ENCODE data around the gene LAGE3. TPM values are rescaled to one million over a fixed set of nuclear protein-coding genes. Genes with fewer than 3 reads are reported as not detected.

LAGE3 gene
- total RNA-seq, 6 experiments from 2014 or later = 13.8 to 18.3 (median 17.4) TPM

GRCh38 chrX:154517101-154517781 is 38.2 kb upstream of the LAGE3 start:
- no peaks in the 10 kb centered on the region; the same call in 1 of the 2 replicates for H3K27me3 Mint-ChIP-seq (ENCODE audit: insufficient read depth)
- H3K36me3 Mint-ChIP-seq (ENCODE audit: low read depth) = peaks cover 11% of the 10 kb centered on the region
- peaks cover 18% of the 10 kb centered on the region for H3K4me1 Mint-ChIP-seq (ENCODE audit: low read depth)
- H3K9me3 Mint-ChIP-seq = no peaks in the 10 kb centered on the region
- DNase-seq = no peak
- H3K27ac Mint-ChIP-seq = no peak overlapping the region
- TF ChIP-seq, protein P1, sequence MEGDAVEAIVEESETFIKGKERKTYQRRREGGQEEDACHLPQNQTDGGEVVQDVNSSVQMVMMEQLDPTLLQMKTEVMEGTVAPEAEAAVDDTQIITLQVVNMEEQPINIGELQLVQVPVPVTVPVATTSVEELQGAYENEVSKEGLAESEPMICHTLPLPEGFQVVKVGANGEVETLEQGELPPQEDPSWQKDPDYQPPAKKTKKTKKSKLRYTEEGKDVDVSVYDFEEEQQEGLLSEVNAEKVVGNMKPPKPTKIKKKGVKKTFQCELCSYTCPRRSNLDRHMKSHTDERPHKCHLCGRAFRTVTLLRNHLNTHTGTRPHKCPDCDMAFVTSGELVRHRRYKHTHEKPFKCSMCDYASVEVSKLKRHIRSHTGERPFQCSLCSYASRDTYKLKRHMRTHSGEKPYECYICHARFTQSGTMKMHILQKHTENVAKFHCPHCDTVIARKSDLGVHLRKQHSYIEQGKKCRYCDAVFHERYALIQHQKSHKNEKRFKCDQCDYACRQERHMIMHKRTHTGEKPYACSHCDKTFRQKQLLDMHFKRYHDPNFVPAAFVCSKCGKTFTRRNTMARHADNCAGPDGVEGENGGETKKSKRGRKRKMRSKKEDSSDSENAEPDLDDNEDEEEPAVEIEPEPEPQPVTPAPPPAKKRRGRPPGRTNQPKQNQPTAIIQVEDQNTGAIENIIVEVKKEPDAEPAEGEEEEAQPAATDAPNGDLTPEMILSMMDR (IDR thresholded peaks at IDR 0.05) = no peak
- H3K4me3 Mint-ChIP-seq = no peak overlapping the region

- no peaks in the 10 kb centered on the region for H3K27me3 Mint-ChIP-seq (ENCODE audit: insufficient read depth)
- TF ChIP-seq, protein P1 (IDR thresholded peaks at IDR 0.05) = no peak
These were observed 37.6 kb upstream of the LAGE3 start for GRCh38 chrX:154516656-154517100.

DNA sequence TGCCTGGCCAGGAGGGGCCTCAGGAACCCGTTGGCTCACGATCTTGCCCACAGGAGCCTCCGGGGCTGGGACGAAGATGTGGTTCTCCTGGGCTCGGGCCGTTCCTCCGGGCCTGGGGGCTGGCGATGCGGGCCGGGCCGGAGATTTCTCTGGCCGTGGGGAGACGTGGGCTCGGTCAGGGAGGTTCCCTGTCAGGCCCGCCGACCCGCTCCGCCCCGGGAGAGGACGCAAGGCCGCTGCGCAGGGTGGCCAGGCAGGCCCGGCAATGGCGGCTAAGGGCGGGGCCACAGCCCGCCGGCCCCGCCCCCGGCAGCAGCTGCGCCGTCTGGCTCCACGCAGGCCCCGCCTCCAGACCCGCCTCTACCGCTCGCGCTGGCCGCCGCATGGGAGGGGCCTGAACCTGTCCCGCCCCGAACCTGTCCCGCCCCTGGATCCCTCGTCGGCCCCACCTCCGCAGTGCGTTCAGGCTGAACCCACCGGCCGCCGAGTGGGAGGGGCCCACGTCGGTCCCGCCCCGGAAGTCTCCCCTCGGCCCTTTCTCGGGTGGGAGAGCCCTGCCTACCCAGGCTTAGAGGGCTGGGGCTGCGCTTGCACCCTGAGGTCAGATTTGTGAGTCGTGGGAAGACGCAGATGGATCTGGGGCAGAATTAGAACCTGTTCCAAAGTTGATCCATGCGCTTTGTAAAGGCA is 37.0 kb upstream of the LAGE3 start, which contains the start of gene FAM3A:
Gene FAM3A, minus strand, starts transcription at position 267 of the 690 bp plus-strand sequence. CDS start 460 bp downstream, outside the sequence.
- TF ChIP-seq, protein P1 (IDR thresholded peaks at IDR 0.05) = no peak
- peaks cover 18% of the 10 kb centered on the region for H3K4me1 Mint-ChIP-seq (ENCODE audit: low read depth)
- H3K27ac Mint-ChIP-seq = peak within 1 kb of the TSS; percentile 83
- H3K4me3 Mint-ChIP-seq = peak within 1 kb of the TSS; percentile 90
- H3K36me3 Mint-ChIP-seq (ENCODE audit: low read depth) = peaks cover 12% of the 10 kb centered on the region
- no peaks in the 10 kb centered on the region for H3K9me3 Mint-ChIP-seq
- no peaks in the 10 kb centered on the region for H3K27me3 Mint-ChIP-seq (ENCODE audit: insufficient read depth)
- peak; percentile 81 for DNase-seq

More at GRCh38 chrX:154516656-154517100, 37.6 kb upstream of the LAGE3 start:
- no peak for DNase-seq
- no peaks in the 10 kb centered on the region for H3K9me3 Mint-ChIP-seq
- H3K36me3 Mint-ChIP-seq (ENCODE audit: low read depth) = peaks cover 11% of the 10 kb centered on the region
- peaks cover 18% of the 10 kb centered on the region for H3K4me1 Mint-ChIP-seq (ENCODE audit: low read depth)
- H3K27ac Mint-ChIP-seq = peak overlapping the region; percentile 83
- peak overlapping the region; percentile 84 for H3K4me3 Mint-ChIP-seq

- H3K27ac Mint-ChIP-seq = peak overlapping the region; percentile 50
- TF ChIP-seq, protein P1 (IDR thresholded peaks at IDR 0.05) = no peak
- peaks cover 17% of the 10 kb centered on the region for H3K36me3 Mint-ChIP-seq (ENCODE audit: low read depth)
- DNase-seq = no peak
- no peaks in the 10 kb centered on the region for H3K9me3 Mint-ChIP-seq
- H3K27me3 Mint-ChIP-seq (ENCODE audit: insufficient read depth) = no peaks in the 10 kb centered on the region
- peak overlapping the region; percentile 90 for H3K4me3 Mint-ChIP-seq
- peaks cover 18% of the 10 kb centered on the region for H3K4me1 Mint-ChIP-seq (ENCODE audit: low read depth)
These were observed 36.2 kb upstream of the LAGE3 start for GRCh38 chrX:154515090-154515965.

- peak overlapping the region; percentile 11; the same call in 1 of the 2 replicates for H3K4me3 Mint-ChIP-seq
These were observed 34.6 kb upstream of the LAGE3 start for GRCh38 chrX:154513716-154514115.

More at GRCh38 chrX:154513716-154514115, 34.6 kb upstream of the LAGE3 start:
- Mint-ChIP-seq H3K27ac (no peak overlapping the region), H3K36me3 (ENCODE audit: low read depth) (peaks cover 25% of the 10 kb centered on the region), H3K9me3 (no peaks in the 10 kb centered on the region), H3K4me1 (ENCODE audit: low read depth) (peaks cover 18% of the 10 kb centered on the region), H3K27me3 (ENCODE audit: insufficient read depth) (no peaks in the 10 kb centered on the region)
- TF ChIP-seq, protein P1 (IDR thresholded peaks at IDR 0.05) = no peak
- DNase-seq = no peak
